ENCODE data around the gene EXPH5. TPM values are rescaled to one million over a fixed set of nuclear protein-coding genes. Genes with fewer than 3 reads are reported as not detected.

EXPH5 gene
- total RNA-seq, 4 donors from 2014 or later = 1.4 to 1.8 (median 1.6) TPM

DNA sequence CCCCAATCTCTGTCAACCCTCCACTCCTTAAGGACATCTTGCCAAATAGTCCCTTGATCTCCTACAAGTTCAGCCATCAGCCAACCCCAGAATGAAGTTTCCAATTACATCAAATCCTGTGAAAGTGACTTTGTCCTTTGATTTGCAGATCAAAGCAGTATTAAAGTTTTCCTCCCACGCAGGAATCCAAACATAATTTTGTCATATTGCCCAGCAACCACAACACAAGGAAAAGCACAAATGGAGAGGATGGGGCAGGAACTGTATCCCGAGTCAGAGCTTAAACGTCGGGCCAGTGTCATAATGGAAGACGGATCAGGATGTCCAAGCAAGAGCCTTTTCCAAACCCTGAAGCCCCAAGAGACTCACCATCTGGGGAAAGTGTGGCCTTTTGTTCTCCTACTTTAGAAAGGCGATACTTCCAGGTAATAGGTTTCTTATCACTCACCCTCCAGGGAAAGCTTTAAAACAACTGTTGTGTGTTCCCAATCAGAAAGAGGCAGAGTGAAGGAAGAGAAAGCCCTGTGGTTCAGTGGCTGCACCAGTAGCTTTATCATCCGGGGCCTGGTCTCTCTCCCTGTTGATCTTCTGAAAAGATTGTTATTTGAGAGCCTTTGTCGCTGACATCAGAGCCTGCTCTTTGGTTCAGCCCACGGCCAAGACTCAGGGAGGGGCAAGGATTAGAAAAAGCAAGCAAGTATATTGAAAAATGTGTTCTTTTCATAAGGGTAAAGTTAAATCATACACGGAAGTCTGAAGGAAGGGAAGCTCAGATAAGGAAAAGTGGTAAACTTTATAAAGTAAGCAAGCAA, 41.7 kb downstream of the EXPH5 start:
- peak; percentile 55 for DNase-seq (ENCODE audit: extremely low spot score)
- 38% methylated on average over 10 of the region's 10 CpGs for WGBS
- no peaks in the 10 kb centered on the region for H3K9me3 ChIP-seq
- H3K4me1 ChIP-seq = peaks cover 0 to 11% (median 9%) of the 10 kb centered on the region in 4 donors
- intact Hi-C loops (cut with DNase I) = no loop called here
- H3K36me3 ChIP-seq = no peaks in the 10 kb centered on the region
- H3K4me3 ChIP-seq = no peak overlapping the region
- no peak overlapping the region for H3K27ac ChIP-seq (replicated peaks in 1 of 4)
- no peaks in the 10 kb centered on the region for H3K27me3 ChIP-seq
- TF ChIP-seq POLR2A (IDR thresholded peaks at IDR 0.05; ENCODE audit: low read depth) (no peak), POLR2AphosphoS5 (IDR thresholded peaks at IDR 0.05) (no peak), EP300 (IDR thresholded peaks at IDR 0.05) (no peak), CTCF (IDR thresholded peaks at IDR 0.05) (no peak)

DNA sequence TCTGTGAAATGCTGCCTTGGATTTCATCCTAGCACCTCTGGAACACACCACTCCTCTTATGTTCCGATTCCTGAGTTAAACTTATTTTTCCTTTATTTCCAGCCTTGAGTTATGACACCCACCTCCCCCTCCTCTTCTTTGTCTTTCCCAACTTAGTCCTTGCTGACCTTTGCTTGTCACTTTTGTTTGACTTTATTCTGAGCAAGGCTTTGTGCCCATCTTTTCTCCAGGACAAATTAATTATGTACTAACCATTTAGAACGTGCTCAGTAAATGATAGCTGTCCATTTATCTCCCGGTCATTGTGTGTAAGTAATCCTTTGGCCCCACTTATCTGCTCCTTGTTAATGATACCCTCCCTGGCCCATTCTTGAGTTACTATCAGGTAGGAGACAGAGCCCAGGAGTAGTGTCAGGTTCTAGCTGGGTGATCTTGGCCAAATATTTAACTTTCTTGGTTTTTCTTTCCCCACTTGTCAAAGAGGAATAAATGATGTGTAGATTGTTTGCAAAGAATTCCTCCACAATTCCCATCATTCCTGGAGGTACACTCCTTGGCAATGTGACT, 44.2 kb downstream of the EXPH5 start:
- intact Hi-C loops (cut with DNase I) = no loop called here

GRCh38 chr11:108545909-108546501, 47.6 kb downstream of the EXPH5 start:
- Histone ChIP-seq H3K9me3 (no peaks in the 10 kb centered on the region), H3K4me3 (no peak overlapping the region), H3K36me3 (no peaks in the 10 kb centered on the region), H3K4me1 (peaks cover 0 to 2% (median 0%) of the 10 kb centered on the region in 4 donors), H3K27me3 (no peaks in the 10 kb centered on the region), H3K27ac (replicated peaks in 1 of 4) (no peak overlapping the region)
- no peak for DNase-seq (ENCODE audit: extremely low spot score)
- 80% methylated on average over 5 of the region's 5 CpGs for WGBS
- TF ChIP-seq POLR2AphosphoS5 (IDR thresholded peaks at IDR 0.05) (no peak), POLR2A (IDR thresholded peaks at IDR 0.05; ENCODE audit: low read depth) (no peak), EP300 (IDR thresholded peaks at IDR 0.05) (no peak), CTCF (IDR thresholded peaks at IDR 0.05) (no peak)
- intact Hi-C loops (cut with DNase I) = no loop called here

More for the DNA sequence above, 44.2 kb downstream of the EXPH5 start:
- no peaks in the 10 kb centered on the region for H3K27me3 ChIP-seq
- WGBS = 83% methylated on average over 3 of the region's 3 CpGs
- no peak overlapping the region for H3K27ac ChIP-seq (replicated peaks in 1 of 4)
- no peak for DNase-seq (ENCODE audit: extremely low spot score)
- peaks cover 0 to 11% (median 9%) of the 10 kb centered on the region in 4 donors for H3K4me1 ChIP-seq
- no peaks in the 10 kb centered on the region for H3K9me3 ChIP-seq
- no peaks in the 10 kb centered on the region for H3K36me3 ChIP-seq
- TF ChIP-seq EP300 (IDR thresholded peaks at IDR 0.05) (no peak), CTCF (IDR thresholded peaks at IDR 0.05) (no peak), POLR2AphosphoS5 (IDR thresholded peaks at IDR 0.05) (no peak), POLR2A (IDR thresholded peaks at IDR 0.05; ENCODE audit: low read depth) (no peak)
- H3K4me3 ChIP-seq = no peak overlapping the region

GRCh38 chr11:108543316-108543964, 50.1 kb downstream of the EXPH5 start:
- intact Hi-C loops (cut with DNase I) = no loop called here
- Histone ChIP-seq H3K4me3 (no peak overlapping the region), H3K27ac (replicated peaks in 1 of 4) (no peak overlapping the region), H3K4me1 (no peaks in the 10 kb centered on the region), H3K9me3 (no peaks in the 10 kb centered on the region), H3K36me3 (no peaks in the 10 kb centered on the region), H3K27me3 (no peaks in the 10 kb centered on the region)
- no peak for DNase-seq (ENCODE audit: extremely low spot score)
- TF ChIP-seq POLR2A (IDR thresholded peaks at IDR 0.05; ENCODE audit: low read depth) (no peak), POLR2AphosphoS5 (IDR thresholded peaks at IDR 0.05) (no peak), CTCF (IDR thresholded peaks at IDR 0.05) (no peak), EP300 (IDR thresholded peaks at IDR 0.05) (no peak)
- WGBS = 88% methylated on average over 5 of the region's 5 CpGs

Measured in esophagus muscularis mucosa (tissue), 4 donors.